Measurements from ENCODE around the gene ZNF280D. TPM values are rescaled to one million over a fixed set of nuclear protein-coding genes. Genes with fewer than 3 reads are reported as not detected.

ZNF280D gene
- total RNA-seq, 1 donor: 50.7 TPM

GRCh38 chr15:56653107-56653506 is 80.2 kb downstream of the ZNF280D start:
- Histone ChIP-seq H3K9me3 (ENCODE audit: low read depth, low read length) (no peaks in the 10 kb centered on the region), H3K4me3 (ENCODE audit: insufficient read depth, low read length) (no peak overlapping the region), H3K79me2 (ENCODE audit: insufficient read depth, low read length) (no peaks in the 10 kb centered on the region), H2AFZ (ENCODE audit: low read length) (no peak overlapping the region), H3K27me3 (ENCODE audit: insufficient read depth, low read length) (no peaks in the 10 kb centered on the region), H3K36me3 (ENCODE audit: insufficient read depth, low read length) (peaks cover 23% of the 10 kb centered on the region), H3K4me1 (ENCODE audit: insufficient read depth, low read length) (no peaks in the 10 kb centered on the region), H3K4me2 (ENCODE audit: insufficient read depth, low read length) (no peak overlapping the region), H3K27ac (ENCODE audit: low read depth, low read length) (no peak overlapping the region), H4K20me1 (ENCODE audit: insufficient read depth, low read length) (no peaks in the 10 kb centered on the region)
- TF ChIP-seq CTCF (IDR thresholded peaks at IDR 0.05; ENCODE audit: extremely low read depth, low read depth, low read length): no peak
- DNase-seq (ENCODE audit: insufficient read length, low spot score, missing footprints): no peak

- no peak for DNase-seq (ENCODE audit: insufficient read length, low spot score, missing footprints)
- Histone ChIP-seq H3K79me2 (ENCODE audit: insufficient read depth, low read length) (no peaks in the 10 kb centered on the region), H4K20me1 (ENCODE audit: insufficient read depth, low read length) (no peaks in the 10 kb centered on the region), H3K27ac (ENCODE audit: low read depth, low read length) (no peak overlapping the region), H3K4me1 (ENCODE audit: insufficient read depth, low read length) (no peaks in the 10 kb centered on the region), H3K4me3 (ENCODE audit: insufficient read depth, low read length) (no peak overlapping the region), H3K9me3 (ENCODE audit: low read depth, low read length) (no peaks in the 10 kb centered on the region), H2AFZ (ENCODE audit: low read length) (no peak overlapping the region), H3K36me3 (ENCODE audit: insufficient read depth, low read length) (peaks cover 15% of the 10 kb centered on the region), H3K4me2 (ENCODE audit: insufficient read depth, low read length) (no peak overlapping the region), H3K27me3 (ENCODE audit: insufficient read depth, low read length) (no peaks in the 10 kb centered on the region)
- no peak for TF ChIP-seq CTCF (IDR thresholded peaks at IDR 0.05; ENCODE audit: extremely low read depth, low read depth, low read length)
Measured at GRCh38 chr15:56648311-56648710, 85.0 kb downstream of the ZNF280D start.

GRCh38 chr15:56640549-56640948 is 92.8 kb downstream of the ZNF280D start:
- DNase-seq (ENCODE audit: insufficient read length, low spot score, missing footprints): no peak
- Histone ChIP-seq H2AFZ (ENCODE audit: low read length) (no peak overlapping the region), H3K79me2 (ENCODE audit: insufficient read depth, low read length) (no peaks in the 10 kb centered on the region), H3K4me1 (ENCODE audit: insufficient read depth, low read length) (no peaks in the 10 kb centered on the region), H3K27me3 (ENCODE audit: insufficient read depth, low read length) (no peaks in the 10 kb centered on the region), H3K27ac (ENCODE audit: low read depth, low read length) (no peak overlapping the region), H3K36me3 (ENCODE audit: insufficient read depth, low read length) (no peaks in the 10 kb centered on the region), H4K20me1 (ENCODE audit: insufficient read depth, low read length) (no peaks in the 10 kb centered on the region), H3K4me2 (ENCODE audit: insufficient read depth, low read length) (no peak overlapping the region), H3K4me3 (ENCODE audit: insufficient read depth, low read length) (no peak overlapping the region), H3K9me3 (ENCODE audit: low read depth, low read length) (no peaks in the 10 kb centered on the region)
- TF ChIP-seq CTCF (IDR thresholded peaks at IDR 0.05; ENCODE audit: extremely low read depth, low read depth, low read length): no peak

GRCh38 chr15:56640127-56640526 is 93.2 kb downstream of the ZNF280D start:
- Histone ChIP-seq H3K79me2 (ENCODE audit: insufficient read depth, low read length) (no peaks in the 10 kb centered on the region), H4K20me1 (ENCODE audit: insufficient read depth, low read length) (no peaks in the 10 kb centered on the region), H3K4me3 (ENCODE audit: insufficient read depth, low read length) (no peak overlapping the region), H3K4me1 (ENCODE audit: insufficient read depth, low read length) (no peaks in the 10 kb centered on the region), H3K9me3 (ENCODE audit: low read depth, low read length) (no peaks in the 10 kb centered on the region), H3K36me3 (ENCODE audit: insufficient read depth, low read length) (no peaks in the 10 kb centered on the region), H3K27ac (ENCODE audit: low read depth, low read length) (no peak overlapping the region), H3K4me2 (ENCODE audit: insufficient read depth, low read length) (no peak overlapping the region), H2AFZ (ENCODE audit: low read length) (no peak overlapping the region), H3K27me3 (ENCODE audit: insufficient read depth, low read length) (no peaks in the 10 kb centered on the region)
- no peak for TF ChIP-seq CTCF (IDR thresholded peaks at IDR 0.05; ENCODE audit: extremely low read depth, low read depth, low read length)
- DNase-seq (ENCODE audit: insufficient read length, low spot score, missing footprints): no peak
